Tibial artery (tissue), 4 donors: ENCODE measurements around the gene PPP1R1A.

Experiments
- DNase-seq, 2 donors: peaks; one replicate each; pipeline ENCODE4 v3.0.0-alpha.2; 2019
- H3K27ac ChIP-seq, 2 donors: fragments of 200-600 bp; sonication (generic) in 1 of 2; 1 replicate in 1 of 2; 2 replicates in 1 of 2; pipeline ENCODE4 v1.5.1; 2018 to 2019; ENCODE audit warnings: mild to moderate bottlenecking in 1 of 2
- H3K27me3 ChIP-seq, 2 donors: fragments of 200-600 bp; sonication (generic) in 1 of 2; one replicate each; pipeline versions ENCODE4 v1.5.1 to v1.6.0; 2016 to 2019
- H3K36me3 ChIP-seq, 3 donors: fragments of 200-600 bp; sonication (generic) in 2 of 3; one replicate each; pipeline ENCODE4 v1.5.1; 2016 to 2019; ENCODE audit warnings: mild to moderate bottlenecking in 2 of 3
- H3K4me1 ChIP-seq, 4 donors: fragments of 200-600 bp; sonication (generic) in 2 of 4; 1 replicate in 3 of 4; 2 replicates in 1 of 4; pipeline ENCODE4 v1.5.1; 2016 to 2019
- H3K4me3 ChIP-seq, 2 donors: fragments of 200-600 bp; sonication (generic) in 1 of 2; 1 replicate in 1 of 2; 2 replicates in 1 of 2; pipeline ENCODE4 v1.5.1; 2018 to 2019; ENCODE audit warnings: mild to moderate bottlenecking in 2 of 2
- H3K9me3 ChIP-seq, 3 donors: fragments of 200-600 bp; sonication (generic) in 1 of 3; one replicate each; pipeline ENCODE4 v1.5.1; 2016 to 2019
- CTCF ChIP-seq, 2 experiments: fragments of 200-600 bp in 1 of 2; fragments of 450-650 bp in 1 of 2; IDR thresholded peaks; one replicate each; pipeline ENCODE4 v1.5.1; 2017 to 2019; ENCODE audit warnings: antibody characterized with exemption in 2 of 2, mild to moderate bottlenecking in 1 of 2, moderate library complexity in 1 of 2
- intact Hi-C: fragments of 100-400 bp; cut with DNase I; formaldehyde crosslinking; loops from one replicate; pipeline ENCODE4 v1.15.0; 2023; ENCODE audit warnings: low total_unique reads

Gene PPP1R1A

DNA sequence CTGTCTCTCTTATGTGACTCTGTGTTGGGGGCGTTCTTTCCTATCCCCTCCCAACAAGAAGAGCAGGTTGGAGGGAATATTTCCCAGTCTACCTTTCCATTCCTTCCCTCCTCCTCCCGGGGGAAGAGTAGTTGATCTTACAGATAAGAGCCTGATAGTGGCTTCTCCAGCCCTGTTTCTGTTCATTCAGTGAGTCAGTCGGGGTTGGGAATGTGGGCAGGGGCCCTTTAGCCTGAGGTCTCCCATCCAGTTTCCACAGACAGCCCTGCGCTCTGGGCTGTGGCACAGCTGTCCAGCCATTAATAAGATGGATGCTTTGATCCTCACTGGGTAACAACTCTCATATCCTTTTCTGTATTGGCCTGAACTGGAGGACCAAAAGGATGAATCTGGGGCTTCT, 18.1 kb upstream of the PPP1R1A start:
- TF ChIP-seq CTCF (IDR thresholded peaks at IDR 0.05) = no peak
- H3K4me1 ChIP-seq = no peaks in the 10 kb centered on the region
- no peak for DNase-seq
- no peaks in the 10 kb centered on the region for H3K36me3 ChIP-seq
- H3K9me3 ChIP-seq = no peaks in the 10 kb centered on the region
- intact Hi-C loops = no loop called here
- no peak overlapping the region for H3K4me3 ChIP-seq
- no peak overlapping the region for H3K27ac ChIP-seq
- H3K27me3 ChIP-seq = peaks cover 0 to 15% of the 10 kb centered on the region in 2 donors

GRCh38 chr12:54605138-54605970, 16.9 kb upstream of the PPP1R1A start:
- intact Hi-C loops = no loop called here
- H3K4me3 ChIP-seq = no peak overlapping the region
- H3K4me1 ChIP-seq = no peaks in the 10 kb centered on the region
- no peaks in the 10 kb centered on the region for H3K9me3 ChIP-seq
- no peak overlapping the region for H3K27ac ChIP-seq
- H3K36me3 ChIP-seq = no peaks in the 10 kb centered on the region
- DNase-seq = peak in 1 of 2 donors; percentile 12
- peaks cover 0 to 10% of the 10 kb centered on the region in 2 donors for H3K27me3 ChIP-seq
- no peak for TF ChIP-seq CTCF (IDR thresholded peaks at IDR 0.05)

GRCh38 chr12:54604436-54604835, 16.0 kb upstream of the PPP1R1A start:
- intact Hi-C loops = no loop called here
- TF ChIP-seq CTCF (IDR thresholded peaks at IDR 0.05) = no peak
- H3K36me3 ChIP-seq = no peaks in the 10 kb centered on the region
- H3K27ac ChIP-seq = no peak overlapping the region
- peaks cover 0 to 10% of the 10 kb centered on the region in 2 donors for H3K27me3 ChIP-seq
- H3K9me3 ChIP-seq = no peaks in the 10 kb centered on the region
- no peak for DNase-seq
- H3K4me3 ChIP-seq = no peak overlapping the region
- no peaks in the 10 kb centered on the region for H3K4me1 ChIP-seq

DNA sequence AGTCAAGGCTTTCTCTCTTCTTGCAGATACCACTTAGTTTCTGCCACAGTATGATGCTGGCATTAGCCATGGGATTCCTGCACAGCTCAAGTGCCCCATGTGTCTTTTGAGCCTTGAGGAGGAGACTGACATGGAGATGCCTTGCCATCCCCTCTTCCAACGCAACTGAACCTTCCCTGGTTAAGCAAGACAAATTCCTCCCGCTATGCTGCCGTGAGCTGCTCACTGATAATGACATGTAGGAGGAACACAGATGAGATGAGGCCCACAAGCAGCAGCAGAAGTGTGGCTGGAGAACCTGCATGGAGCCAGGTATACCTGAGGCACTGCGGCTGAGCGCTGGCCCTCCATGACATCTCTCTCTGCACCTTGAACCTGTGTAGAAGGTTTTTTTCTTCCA, 15.4 kb upstream of the PPP1R1A start:
- no peaks in the 10 kb centered on the region for H3K36me3 ChIP-seq
- DNase-seq = peak in 1 of 2 donors; percentile 15
- H3K4me3 ChIP-seq = no peak overlapping the region
- peaks cover 0 to 7% of the 10 kb centered on the region in 2 donors for H3K27me3 ChIP-seq
- TF ChIP-seq CTCF (IDR thresholded peaks at IDR 0.05) = no peak
- no peak overlapping the region for H3K27ac ChIP-seq
- H3K9me3 ChIP-seq = no peaks in the 10 kb centered on the region
- intact Hi-C loops = no loop called here
- no peaks in the 10 kb centered on the region for H3K4me1 ChIP-seq

GRCh38 chr12:54603173-54603814, 14.8 kb upstream of the PPP1R1A start:
- Histone ChIP-seq H3K4me3 (no peak overlapping the region), H3K4me1 (no peaks in the 10 kb centered on the region), H3K36me3 (no peaks in the 10 kb centered on the region), H3K9me3 (no peaks in the 10 kb centered on the region), H3K27me3 (peaks cover 0 to 3% of the 10 kb centered on the region in 2 donors), H3K27ac (no peak overlapping the region)
- TF ChIP-seq CTCF (IDR thresholded peaks at IDR 0.05) = peak; percentile 62 to 71
- DNase-seq = peak; percentile 53 to 62
- intact Hi-C loops = no loop called here
